OCI-LY1 (cell line): ENCODE data around the gene HTR2A.

Experiments used
- H2AFZ ChIP-seq: fragments of 200-600 bp; sonication (generic), shearing (Covaris generic); 2 replicates; pipeline ENCODE4 v1.6.0; 2014; ENCODE audit warnings: antibody characterized with exemption, mild to moderate bottlenecking, low read length
- H3F3A ChIP-seq: fragments of 200-600 bp; sonication (generic), shearing (Covaris generic); 2 replicates; pipeline ENCODE4 v1.6.0; 2014; ENCODE audit warnings: mild to moderate bottlenecking, antibody characterized with exemption, low read length, moderate library complexity; ENCODE audit not compliant: insufficient read depth
- H3K27ac ChIP-seq: fragments of 200-600 bp; sonication (generic); 2 replicates; pipeline ENCODE4 v1.5.1; 2014; ENCODE audit warnings: low read length, mixed run types, mild to moderate bottlenecking, low read depth; ENCODE audit not compliant: poor library complexity, severe bottlenecking
- H3K27me3 ChIP-seq: fragments of 200-600 bp; sonication (generic); 2 replicates; pipeline ENCODE4 v1.6.0; 2014; ENCODE audit warnings: antibody characterized with exemption, mild to moderate bottlenecking, low read length, moderate library complexity; ENCODE audit not compliant: insufficient read depth
- H3K36me3 ChIP-seq: fragments of 200-600 bp; sonication (generic); 2 replicates; pipeline ENCODE4 v1.6.1; 2014; ENCODE audit warnings: mild to moderate bottlenecking, antibody characterized with exemption, low read length, moderate library complexity, mixed read lengths; ENCODE audit not compliant: insufficient read depth
- H3K4me1 ChIP-seq: fragments of 200-600 bp; sonication (generic); 2 replicates; pipeline ENCODE4 v1.5.1; 2014; ENCODE audit warnings: mild to moderate bottlenecking, low read length, moderate library complexity; ENCODE audit not compliant: insufficient read depth, severe bottlenecking
- H3K4me2 ChIP-seq: fragments of 200-600 bp; sonication (generic), shearing (Covaris generic); 2 replicates; pipeline ENCODE4 v1.6.1; 2014; ENCODE audit warnings: low read length
- H3K4me3 ChIP-seq: fragments of 200-600 bp; sonication (generic); 2 replicates; pipeline ENCODE4 v1.5.1; 2014; ENCODE audit warnings: low read length, low read depth, mild to moderate bottlenecking, mixed read lengths; ENCODE audit not compliant: poor library complexity, severe bottlenecking
- H3K79me2 ChIP-seq: fragments of 200-600 bp; shearing (Covaris generic); 2 replicates; pipeline ENCODE4 v1.6.1; 2016; ENCODE audit warnings: mixed run types, low read length, mixed read lengths; ENCODE audit not compliant: insufficient read depth
- H3K9ac ChIP-seq: fragments of 200-600 bp; sonication (generic), shearing (Covaris generic); 2 replicates; pipeline ENCODE4 v1.6.1; 2014; ENCODE audit warnings: mild to moderate bottlenecking, low read length, mixed read lengths
- H3K9me2 ChIP-seq: fragments of 200-600 bp; sonication (generic), shearing (Covaris generic); 2 replicates; pipeline ENCODE4 v1.6.1; 2014; ENCODE audit warnings: low read depth, mild to moderate bottlenecking, low read length, mixed read lengths
- H3K9me3 ChIP-seq: fragments of 200-600 bp; shearing (Covaris generic); 2 replicates; pipeline ENCODE4 v1.6.1; 2014; ENCODE audit warnings: low read length, mixed read lengths
- H4K20me1 ChIP-seq: fragments of 200-600 bp; sonication (generic), shearing (Covaris generic); 2 replicates; pipeline ENCODE4 v1.6.0; 2016; ENCODE audit warnings: mild to moderate bottlenecking, low read length; ENCODE audit not compliant: insufficient read depth
- CTCF ChIP-seq: fragments of 200-600 bp; sonication (generic), shearing (Covaris generic); IDR thresholded peaks from 2 replicates; pipeline ENCODE4 v1.5.1; 2017; ENCODE audit warnings: mild to moderate bottlenecking, antibody characterized with exemption, low read length, moderate library complexity, mixed read lengths
- EZH2 ChIP-seq: fragments of 200-600 bp; sonication (generic), shearing (Covaris generic); IDR thresholded peaks from 2 replicates; pipeline ENCODE4 v1.8.0; 2017; ENCODE audit warnings: borderline replicate concordance, mixed run types, mild to moderate bottlenecking, antibody characterized with exemption, low read length, moderate library complexity, mixed read lengths

HTR2A gene

DNA sequence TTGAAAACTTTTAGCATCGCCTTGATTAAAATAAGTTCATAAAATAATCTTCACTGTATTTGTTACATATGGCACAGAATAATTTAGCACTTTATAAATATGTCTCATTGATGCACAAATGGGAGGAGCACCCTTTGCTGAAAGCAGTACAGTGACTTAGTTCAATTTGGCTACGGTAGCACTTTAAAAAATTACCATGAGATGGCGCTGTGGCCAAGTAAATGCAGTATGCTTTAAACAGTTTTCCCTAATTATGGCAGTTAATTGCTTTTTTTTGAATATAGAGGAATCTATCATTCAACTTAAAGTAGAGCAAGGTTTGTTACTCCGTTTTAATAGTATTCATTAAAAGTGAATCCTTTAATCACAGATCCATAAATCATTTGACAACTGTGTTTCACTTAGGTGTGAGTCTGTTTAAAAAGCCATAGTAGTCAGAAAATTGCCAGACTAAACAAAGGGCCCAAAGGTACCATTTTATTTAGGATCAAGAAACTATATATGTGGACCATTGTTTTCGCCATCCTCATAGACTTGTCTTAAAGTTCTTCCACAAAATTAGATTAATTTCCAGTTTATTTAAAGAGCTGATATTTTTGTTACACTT is 65.2 kb downstream of the HTR2A start:
- no peak overlapping the region for H3K9ac ChIP-seq
- no peak overlapping the region for H2AFZ ChIP-seq
- H3K9me3 ChIP-seq = no peaks in the 10 kb centered on the region
- no peaks in the 10 kb centered on the region for H3K79me2 ChIP-seq
- H3K27me3 ChIP-seq = no peaks in the 10 kb centered on the region
- no peaks in the 10 kb centered on the region for H3K36me3 ChIP-seq
- H4K20me1 ChIP-seq = no peaks in the 10 kb centered on the region
- H3K27ac ChIP-seq = no peak overlapping the region
- no peaks in the 10 kb centered on the region for H3F3A ChIP-seq
- H3K4me3 ChIP-seq = no peak overlapping the region
- no peaks in the 10 kb centered on the region for H3K4me1 ChIP-seq
- TF ChIP-seq EZH2 (no peak), CTCF (peak; percentile 93)
- H3K4me2 ChIP-seq = no peak overlapping the region
- H3K9me2 ChIP-seq = no peaks in the 10 kb centered on the region

- Histone ChIP-seq H3K36me3 (no peaks in the 10 kb centered on the region), H3K9ac (no peak overlapping the region), H3K4me2 (no peak overlapping the region), H3K4me1 (no peaks in the 10 kb centered on the region), H2AFZ (no peak overlapping the region), H3F3A (no peaks in the 10 kb centered on the region), H3K9me2 (no peaks in the 10 kb centered on the region), H4K20me1 (no peaks in the 10 kb centered on the region), H3K4me3 (no peak overlapping the region), H3K9me3 (no peaks in the 10 kb centered on the region), H3K27ac (no peak overlapping the region), H3K27me3 (no peaks in the 10 kb centered on the region), H3K79me2 (no peaks in the 10 kb centered on the region)
- TF ChIP-seq CTCF (no peak), EZH2 (no peak)
Measured at GRCh38 chr13:46830405-46831005, 66.3 kb downstream of the HTR2A start.

GRCh38 chr13:46822551-46822950 is 74.3 kb downstream of the HTR2A start:
- no peak for TF ChIP-seq CTCF
- TF ChIP-seq EZH2 = no peak
- no peaks in the 10 kb centered on the region for H3K9me3 ChIP-seq

More at GRCh38 chr13:46822551-46822950, 74.3 kb downstream of the HTR2A start:
- Histone ChIP-seq H3K36me3 (no peaks in the 10 kb centered on the region), H3K79me2 (no peaks in the 10 kb centered on the region), H3K4me3 (no peak overlapping the region), H2AFZ (no peak overlapping the region), H4K20me1 (no peaks in the 10 kb centered on the region), H3K4me2 (no peak overlapping the region), H3K27me3 (no peaks in the 10 kb centered on the region), H3F3A (no peaks in the 10 kb centered on the region), H3K4me1 (no peaks in the 10 kb centered on the region), H3K9me2 (no peaks in the 10 kb centered on the region), H3K9ac (no peak overlapping the region), H3K27ac (no peak overlapping the region)
